ENCODE results near the gene AMIGO2. TPM values are rescaled to one million over a fixed set of nuclear protein-coding genes. Genes with fewer than 3 reads are reported as not detected.
"Not testable (repeated sequence)": the region's sequence is repeated elsewhere in the genome, so short reads cannot be mapped to it uniquely, and the experiment has no call there.

AMIGO2 gene
- total RNA-seq, 1 donor from 2014 or later, result 1.5 TPM

- no peak for ATAC-seq
Observed at GRCh38 chr12:47073951-47074350, 5.8 kb downstream of the AMIGO2 start.

- peak; percentile 45 for ATAC-seq
Observed at GRCh38 chr12:47071241-47071852, 8.4 kb downstream of the AMIGO2 start.

- no peak for ATAC-seq
Observed at GRCh38 chr12:47070310-47070709, 9.4 kb downstream of the AMIGO2 start.

- ATAC-seq, result no peak
Observed at GRCh38 chr12:47068539-47068938, 11.2 kb downstream of the AMIGO2 start.

- no peak for ATAC-seq
Observed at GRCh38 chr12:47067771-47068431, 11.9 kb downstream of the AMIGO2 start.

- no peak for ATAC-seq
Observed at GRCh38 chr12:47067176-47067575, 12.6 kb downstream of the AMIGO2 start.

- ATAC-seq, result peak; percentile 59
Observed at GRCh38 chr12:47066278-47067025, 13.3 kb downstream of the AMIGO2 start.

- ATAC-seq, result no peak
Observed at GRCh38 chr12:47065546-47065945, 14.2 kb downstream of the AMIGO2 start.

GRCh38 chr12:47058640-47059039 is 21.1 kb downstream of the AMIGO2 start:
- ATAC-seq, result not testable (repeated sequence)

- not testable (repeated sequence) for ATAC-seq
Observed at GRCh38 chr12:47056944-47057343, 22.8 kb downstream of the AMIGO2 start.

GRCh38 chr12:47055856-47056255 is 23.9 kb downstream of the AMIGO2 start:
- not testable (repeated sequence) for ATAC-seq

GRCh38 chr12:47054659-47055058 is 25.1 kb downstream of the AMIGO2 start:
- ATAC-seq, result no peak

- ATAC-seq, result no peak
Observed at GRCh38 chr12:47053961-47054360, 25.8 kb downstream of the AMIGO2 start.

GRCh38 chr12:47052274-47052673 is 27.5 kb downstream of the AMIGO2 start:
- ATAC-seq, result no peak

- ATAC-seq, result not testable (repeated sequence)
Observed at GRCh38 chr12:47051291-47051690, 28.5 kb downstream of the AMIGO2 start.

GRCh38 chr12:47048541-47048940 is 31.2 kb downstream of the AMIGO2 start:
- no peak for ATAC-seq

- ATAC-seq, result no peak
Observed at GRCh38 chr12:47041327-47041726, 38.4 kb downstream of the AMIGO2 start.

GRCh38 chr12:47039756-47040155 is 40.0 kb downstream of the AMIGO2 start:
- no peak for ATAC-seq

GRCh38 chr12:47039079-47039478 is 40.7 kb downstream of the AMIGO2 start:
- ATAC-seq, result no peak

- peak; percentile 65 for ATAC-seq
Observed at GRCh38 chr12:47038270-47038748, 41.5 kb downstream of the AMIGO2 start.

GRCh38 chr12:47035484-47035883 is 44.3 kb downstream of the AMIGO2 start:
- no peak for ATAC-seq

- no peak for ATAC-seq
Observed at GRCh38 chr12:47034661-47035060, 45.1 kb downstream of the AMIGO2 start.

GRCh38 chr12:47033789-47034555 is 45.8 kb downstream of the AMIGO2 start:
- no peak for ATAC-seq
